K562 (cell line): ENCODE measurements around the gene RAPGEFL1. TPM values are rescaled to one million over a fixed set of nuclear protein-coding genes. Genes with fewer than 3 reads are reported as not detected.
"Not testable (repeated sequence)": the region's sequence is repeated elsewhere in the genome, so short reads cannot be mapped to it uniquely, and the experiment has no call there.

Experiments
- ATAC-seq: fragments of 200-7000 bp; cut with Tn5 transposase; 3 replicates; pipeline ENCODE4 v1.9.1; 2020; ENCODE audit warnings: moderate library complexity
- BruUV-seq: library from RNA; stranded (reverse); fragments of 400-500 nt; replicated peaks from 2 replicates; lab custom pipeline; 2021; lab: Mats Ljungman, UMichigan
- CTCF ChIA-PET: fragments of 300-600 bp; formaldehyde crosslinking; extraction: SDS; loops from one replicate; lab custom pipeline; 2021; ENCODE audit warnings: low intra/inter-chr PET ratio; lab: Yijun Ruan, JAX
- POLR2A ChIA-PET: fragments of 300-600, 350-650 bp; sonication (Branson Sonifier 250); formaldehyde crosslinking; extraction: SDS; loops from one replicate; lab custom pipeline; 2021; ENCODE audit warnings: antibody characterized with exemption, inconsistent platforms; lab: Yijun Ruan, JAX
- DNase-seq, 4 experiments: peaks; one replicate each; pipeline versions ENCODE4 v3.0.0 to v3.0.0-alpha.2; 2011 to 2018; ENCODE audit warnings: low spot score in 3 of 4, mixed read lengths in 3 of 4; ENCODE audit errors: extremely low read depth in 1 of 4
- FAIRE-seq: peaks from 2 replicates; lab custom pipeline; 2011; peaks lifted over from hg19 to GRCh38; lab: Jason Lieb, UNC
- H2AFZ ChIP-seq: 2 replicates; pipeline ENCODE4 v1.6.0; 2011; ENCODE audit warnings: low read depth, low read length, control low read depth, inconsistent platforms
- H3K27ac ChIP-seq: fragments of 200-600 bp; 3 replicates; pipeline ENCODE4 v1.8.0; 2011; ENCODE audit warnings: low read depth, mild to moderate bottlenecking, control low read depth, inconsistent platforms, low read length, moderate library complexity, mixed read lengths; ENCODE audit errors: extremely low read depth
- H3K27me3 ChIP-seq, 2 experiments: fragments of 300-600 bp in 1 of 2; 2 replicates in 1 of 2; 3 replicates in 1 of 2; pipeline versions ENCODE4 v1.6.0 to v1.8.0; 2011; ENCODE audit warnings: inconsistent platforms in 2 of 2, low read length in 2 of 2, mild to moderate bottlenecking in 1 of 2, mixed read lengths in 1 of 2, moderate library complexity in 1 of 2; ENCODE audit not compliant: control insufficient read depth in 2 of 2, insufficient read depth in 2 of 2
- H3K36me3 ChIP-seq: fragments of 300-600 bp; 3 replicates; pipeline ENCODE4 v1.8.0; 2011; ENCODE audit warnings: mild to moderate bottlenecking, low read length, inconsistent platforms; ENCODE audit not compliant: control insufficient read depth, insufficient read depth
- H3K4me1 ChIP-seq, 2 experiments: fragments of 200-600 bp in 1 of 2; replicated peaks in 1 of 2; 2 replicates in 1 of 2; 3 replicates in 1 of 2; pipeline versions ENCODE4 v1.5.1 to v1.8.0; 2011; ENCODE audit warnings: inconsistent platforms in 2 of 2, low read length in 2 of 2, mild to moderate bottlenecking in 1 of 2, mixed read lengths in 1 of 2, moderate library complexity in 1 of 2; ENCODE audit not compliant: control insufficient read depth in 2 of 2, insufficient read depth in 2 of 2
- H3K4me2 ChIP-seq: 2 replicates; pipeline ENCODE4 v1.6.1; 2011; ENCODE audit warnings: low read length, control low read depth, inconsistent platforms, mixed read lengths; ENCODE audit not compliant: insufficient read depth
- H3K4me3 ChIP-seq: fragments of 200-600 bp; sonication (generic), shearing (Covaris generic); 2 replicates; pipeline ENCODE4 v1.5.1; 2016; ENCODE audit warnings: control low read depth, inconsistent platforms
- H3K79me2 ChIP-seq: fragments of 200-600 bp; 3 replicates; pipeline ENCODE4 v1.8.0; 2011; ENCODE audit warnings: low read length, inconsistent platforms; ENCODE audit not compliant: control insufficient read depth, insufficient read depth
- H3K9ac ChIP-seq, 2 experiments: 2 replicates each; pipeline versions ENCODE4 v1.6.0 to v1.6.1; 2011; ENCODE audit warnings: low read depth in 2 of 2, low read length in 2 of 2, control low read depth in 1 of 2, inconsistent platforms in 1 of 2, mild to moderate bottlenecking in 1 of 2, mixed read lengths in 1 of 2; ENCODE audit not compliant: insufficient read depth in 1 of 2
- H3K9me1 ChIP-seq: one replicate; pipeline ENCODE4 v1.6.0; 2011; ENCODE audit warnings: inconsistent platforms, mild to moderate bottlenecking, low read length, moderate library complexity; ENCODE audit not compliant: control insufficient read depth, insufficient read depth
- H3K9me3 ChIP-seq: replicated peaks from 2 replicates; pipeline ENCODE4 v1.5.1; 2011; ENCODE audit warnings: low read depth, low read length, inconsistent platforms; ENCODE audit not compliant: control insufficient read depth, insufficient read depth
- H4K20me1 ChIP-seq: replicated peaks from 2 replicates; pipeline ENCODE4 v1.6.1; 2011; ENCODE audit warnings: low read length, inconsistent platforms, mixed read lengths; ENCODE audit not compliant: control insufficient read depth, insufficient read depth
- FUS ChIP-seq: fragments of 200-400 bp; formaldehyde crosslinking; optimal IDR thresholded peaks from 2 replicates; pipeline ENCODE3; 2017; ENCODE audit warnings: low read depth, low read length
- KLF10 ChIP-seq: fragments of 250-450 bp; sonication (Bioruptor Pico); IDR thresholded peaks from 2 replicates; pipeline ENCODE4 v1.6.1; 2021; ENCODE audit warnings: matching md5 sums
- ZNF165 ChIP-seq: fragments of 250-450 bp; sonication (Bioruptor Pico); IDR thresholded peaks from 2 replicates; pipeline ENCODE4 v1.4.0; 2020; ENCODE audit warnings: borderline replicate concordance
- ZNF586 ChIP-seq: fragments of 450-650 bp; formaldehyde crosslinking; conservative IDR thresholded peaks from 2 replicates; pipeline ENCODE4 v1.4.0; 2020; ENCODE audit warnings: mild to moderate bottlenecking, moderate library complexity
- WGBS: fragments of 100-300 bp; shearing (Covaris generic); methylation state at CpG from one replicate; pipeline ENCODE4 v1.1.6; 2016; ENCODE audit warnings: low coverage, mixed read lengths; ENCODE audit not compliant: insufficient coverage; ENCODE audit errors: missing lambda C conversion rate; 5-methylcytosine and 5-hydroxymethylcytosine counted together
- in situ Hi-C: fragments of 300-500 bp; cut with MboI; formaldehyde crosslinking; loops from 4 replicates; pipeline ENCODE4 v1.15.0; 2018; ENCODE audit warnings: inconsistent platforms, mixed read lengths
- intact Hi-C: fragments of 100-400 bp; cut with micrococcal nuclease; formaldehyde crosslinking; loops from 2 replicates; pipeline ENCODE4 v1.14.2; 2022
- polyA plus RNA-seq, 8 experiments: library from polyadenylated mRNA; depleted of rRNA in 4 of 8; stranded (reverse) in 5 of 8; unstranded in 3 of 8; fragments of >200 nt; fragmentation: Nextera tagmentation in 2 of 8; fragmentation: Illumina TruSeq in 1 of 8; extraction: Ambion mirVana in 2 of 8; extraction: Trizol in 1 of 8; gene quantifications; 2 replicates each; pipeline versions ENCODE4 v1.2.1 to v1.2.3, GENCODE V29; 2011 to 2014; ENCODE audit warnings: inconsistent platforms in 1 of 8, missing spikeins in 1 of 8
- total RNA-seq, 7 experiments: library from RNA; depleted of rRNA in 6 of 7; stranded (reverse); fragments of >200 nt in 6 of 7; fragmentation: Illumina TruSeq in 2 of 7; extraction: Trizol in 2 of 7; gene quantifications; 2 replicates each; pipeline versions ENCODE4 v1.2.1 to v1.2.3, GENCODE V29; 2011 to 2021; ENCODE audit warnings: low replicate concordance in 1 of 7
- TF ChIP-seq, protein P1 (sequence below): fragments of 450-650 bp; IDR thresholded peaks from 2 replicates; pipeline ENCODE4 v1.6.1; 2016; ENCODE audit warnings: low read depth

The RAPGEFL1 gene
- total and polyA plus RNA-seq, 9 of the 15 experiments (the other 6 are each of a cell fraction or from before 2014, with no cell fraction given) = 0.18 to 4.1 (median 2.1) TPM

DNA sequence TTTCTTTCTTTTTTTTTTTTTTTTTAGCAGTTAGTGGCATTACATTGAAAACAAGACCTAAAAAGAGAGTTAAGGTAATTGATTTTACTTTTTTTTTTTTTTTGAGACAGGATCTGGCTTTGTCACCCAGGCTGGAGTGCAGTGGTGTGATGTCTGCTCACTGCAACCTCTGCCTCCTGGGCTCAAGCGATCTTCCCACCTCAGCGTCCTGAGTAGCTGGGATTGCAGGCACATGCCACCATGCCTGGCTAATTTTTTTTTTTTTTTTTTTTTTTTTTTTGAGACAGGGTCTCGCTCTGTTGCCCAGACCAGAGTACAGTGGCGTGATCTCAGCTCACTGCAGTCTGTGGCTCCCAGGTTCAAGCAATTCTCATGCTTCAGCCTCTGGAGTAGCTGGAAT lies 54.7 kb downstream of the RAPGEFL1 start:
- intact Hi-C loops, H3K9ac ChIP-seq, H2AFZ ChIP-seq, in situ Hi-C loops, DNase-seq, H3K4me3 ChIP-seq, H3K27ac ChIP-seq, ATAC-seq, BruUV-seq, H3K4me2 ChIP-seq, H3K9me1 ChIP-seq, H3K27me3 ChIP-seq, FAIRE-seq, H4K20me1 ChIP-seq, H3K9me3 ChIP-seq, H3K4me1 ChIP-seq: not testable (repeated sequence)
- WGBS = 71% methylated on average over 2 of the region's 4 CpGs
- CTCF ChIA-PET = interaction anchor here (0.7 kb wide), 1 partner anchor 24 kb away, joined by 5 read pairs; no protein-coding TSS in a partner anchor
- H3K36me3 ChIP-seq = peaks cover 19% of the 10 kb centered on the region; the same call in 2 of the 3 replicates
- 0 out of 3 replicates have a peak, but pooled peaks cover 16% of the 10 kb centered on the region for H3K79me2 ChIP-seq
- POLR2A ChIA-PET = interaction anchor here (3.5 kb wide), 1 partner anchor 10 kb away, joined by 16 read pairs; no protein-coding TSS in a partner anchor

DNA sequence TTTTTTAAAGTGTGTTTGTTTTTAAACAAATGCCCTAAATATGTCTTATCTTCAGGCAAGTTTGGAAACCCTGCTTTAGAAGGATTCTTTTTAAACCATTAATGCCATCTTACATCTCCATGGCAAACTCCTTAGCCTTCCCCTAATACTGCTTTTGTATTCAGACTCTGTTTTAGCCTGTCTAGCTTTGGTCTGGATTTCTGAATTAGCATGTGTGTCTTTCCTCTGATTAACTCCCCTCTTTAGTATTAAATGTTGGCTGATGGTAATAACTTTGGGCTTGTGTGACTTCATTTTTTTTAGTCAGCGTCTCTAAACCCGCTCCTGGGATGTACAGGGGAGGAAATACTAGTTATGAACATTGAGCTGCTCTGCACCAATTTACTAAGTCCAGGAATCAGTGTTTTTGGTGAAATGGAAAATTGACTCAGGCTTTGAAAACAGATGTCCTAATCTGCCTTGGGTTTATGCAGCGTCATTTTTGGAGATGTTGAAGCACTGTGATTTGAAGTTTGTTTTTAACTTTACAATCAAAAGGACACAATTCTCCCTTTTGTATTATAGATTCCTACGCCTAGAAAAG lies 64.1 kb downstream of the RAPGEFL1 start:
- Histone ChIP-seq H4K20me1 (0 out of 2 replicates have a peak, but pooled peaks cover 2% of the 10 kb centered on the region), H3K9me3 (no peaks in the 10 kb centered on the region), H2AFZ (no peak overlapping the region), H3K4me1 (no peaks in the 10 kb centered on the region; a peak in 1 of 5 replicates), H3K36me3 (no peaks in the 10 kb centered on the region), H3K4me2 (no peak overlapping the region), H3K9ac (no peak overlapping the region), H3K79me2 (peaks cover 30% of the 10 kb centered on the region), H3K27ac (no peak overlapping the region), H3K9me1 (no peaks in the 10 kb centered on the region), H3K4me3 (no peak overlapping the region), H3K27me3 (no peaks in the 10 kb centered on the region)
- WGBS = 58% methylated on average over 4 of the region's 4 CpGs
- FAIRE-seq = peak; percentile 49
- no peak for DNase-seq
- no TSS peak for BruUV-seq
- ChIA-PET CTCF (no interaction called here), POLR2A (interaction anchor here (3.2 kb wide), 1 partner anchor 9 kb away, joined by 16 read pairs; no protein-coding TSS in a partner anchor)
- TF ChIP-seq KLF10 (CRISPR knock-in tag) (no peak), ZNF586 (CRISPR knock-in tag) (no peak), FUS (no peak), ZNF165 (CRISPR knock-in tag) (no peak)
- TF ChIP-seq, protein P1, sequence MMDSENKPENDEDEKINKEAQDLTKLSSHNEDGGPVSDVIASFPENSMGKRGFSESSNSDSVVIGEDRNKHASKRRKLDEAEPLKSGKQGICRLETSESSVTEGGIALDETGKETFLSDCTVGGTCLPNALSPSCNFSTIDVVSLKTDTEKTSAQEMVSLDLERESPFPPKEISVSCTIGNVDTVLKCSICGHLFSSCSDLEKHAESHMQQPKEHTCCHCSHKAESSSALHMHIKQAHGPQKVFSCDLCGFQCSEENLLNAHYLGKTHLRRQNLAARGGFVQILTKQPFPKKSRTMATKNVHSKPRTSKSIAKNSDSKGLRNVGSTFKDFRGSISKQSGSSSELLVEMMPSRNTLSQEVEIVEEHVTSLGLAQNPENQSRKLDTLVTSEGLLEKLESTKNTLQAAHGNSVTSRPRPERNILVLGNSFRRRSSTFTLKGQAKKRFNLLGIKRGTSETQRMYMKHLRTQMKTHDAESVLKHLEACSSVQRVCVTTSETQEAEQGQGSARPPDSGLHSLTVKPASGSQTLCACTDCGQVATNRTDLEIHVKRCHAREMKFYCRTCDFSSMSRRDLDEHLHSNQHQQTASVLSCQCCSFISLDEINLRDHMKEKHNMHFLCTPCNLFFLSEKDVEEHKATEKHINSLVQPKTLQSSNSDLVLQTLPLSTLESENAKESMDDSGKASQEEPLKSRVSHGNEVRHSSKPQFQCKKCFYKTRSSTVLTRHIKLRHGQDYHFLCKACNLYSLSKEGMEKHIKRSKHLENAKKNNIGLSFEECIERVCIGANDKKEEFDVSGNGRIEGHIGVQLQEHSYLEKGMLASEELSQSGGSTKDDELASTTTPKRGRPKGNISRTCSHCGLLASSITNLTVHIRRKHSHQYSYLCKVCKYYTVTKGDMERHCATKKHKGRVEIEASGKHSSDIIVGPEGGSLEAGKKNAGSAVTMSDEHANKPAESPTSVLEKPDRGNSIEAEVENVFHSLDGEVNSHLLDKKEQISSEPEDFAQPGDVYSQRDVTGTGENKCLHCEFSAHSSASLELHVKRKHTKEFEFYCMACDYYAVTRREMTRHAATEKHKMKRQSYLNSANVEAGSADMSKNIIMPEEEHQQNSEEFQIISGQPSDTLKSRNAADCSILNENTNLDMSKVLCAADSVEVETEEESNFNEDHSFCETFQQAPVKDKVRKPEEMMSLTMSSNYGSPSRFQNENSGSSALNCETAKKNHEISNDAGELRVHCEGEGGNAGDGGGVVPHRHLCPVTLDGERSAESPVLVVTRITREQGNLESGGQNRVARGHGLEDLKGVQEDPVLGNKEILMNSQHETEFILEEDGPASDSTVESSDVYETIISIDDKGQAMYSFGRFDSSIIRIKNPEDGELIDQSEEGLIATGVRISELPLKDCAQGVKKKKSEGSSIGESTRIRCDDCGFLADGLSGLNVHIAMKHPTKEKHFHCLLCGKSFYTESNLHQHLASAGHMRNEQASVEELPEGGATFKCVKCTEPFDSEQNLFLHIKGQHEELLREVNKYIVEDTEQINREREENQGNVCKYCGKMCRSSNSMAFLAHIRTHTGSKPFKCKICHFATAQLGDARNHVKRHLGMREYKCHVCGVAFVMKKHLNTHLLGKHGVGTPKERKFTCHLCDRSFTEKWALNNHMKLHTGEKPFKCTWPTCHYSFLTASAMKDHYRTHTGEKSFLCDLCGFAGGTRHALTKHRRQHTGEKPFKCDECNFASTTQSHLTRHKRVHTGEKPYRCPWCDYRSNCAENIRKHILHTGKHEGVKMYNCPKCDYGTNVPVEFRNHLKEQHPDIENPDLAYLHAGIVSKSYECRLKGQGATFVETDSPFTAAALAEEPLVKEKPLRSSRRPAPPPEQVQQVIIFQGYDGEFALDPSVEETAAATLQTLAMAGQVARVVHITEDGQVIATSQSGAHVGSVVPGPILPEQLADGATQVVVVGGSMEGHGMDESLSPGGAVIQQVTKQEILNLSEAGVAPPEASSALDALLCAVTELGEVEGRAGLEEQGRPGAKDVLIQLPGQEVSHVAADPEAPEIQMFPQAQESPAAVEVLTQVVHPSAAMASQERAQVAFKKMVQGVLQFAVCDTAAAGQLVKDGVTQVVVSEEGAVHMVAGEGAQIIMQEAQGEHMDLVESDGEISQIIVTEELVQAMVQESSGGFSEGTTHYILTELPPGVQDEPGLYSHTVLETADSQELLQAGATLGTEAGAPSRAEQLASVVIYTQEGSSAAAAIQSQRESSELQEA = no peak
- intact Hi-C loops (no loop called here), in situ Hi-C loops (no loop called here)
- ATAC-seq = no peak
